DND-41 (cell line): ENCODE results near the gene ARPIN.

Experiments used
- EZH2 ChIP-seq: IDR thresholded peaks from 3 replicates; pipeline ENCODE4 v1.6.1; 2012; ENCODE audit warnings: borderline replicate concordance, low read depth, mild to moderate bottlenecking, moderate library complexity, low read length, inconsistent platforms; ENCODE audit not compliant: severe bottlenecking
- TF ChIP-seq, protein P1 (sequence below): IDR thresholded peaks from 2 replicates; pipeline ENCODE4 v1.5.1; 2012; ENCODE audit warnings: borderline replicate concordance, low read length, moderate library complexity, mild to moderate bottlenecking; ENCODE audit not compliant: poor library complexity, severe bottlenecking; ENCODE audit errors: extremely low read depth

DNA sequence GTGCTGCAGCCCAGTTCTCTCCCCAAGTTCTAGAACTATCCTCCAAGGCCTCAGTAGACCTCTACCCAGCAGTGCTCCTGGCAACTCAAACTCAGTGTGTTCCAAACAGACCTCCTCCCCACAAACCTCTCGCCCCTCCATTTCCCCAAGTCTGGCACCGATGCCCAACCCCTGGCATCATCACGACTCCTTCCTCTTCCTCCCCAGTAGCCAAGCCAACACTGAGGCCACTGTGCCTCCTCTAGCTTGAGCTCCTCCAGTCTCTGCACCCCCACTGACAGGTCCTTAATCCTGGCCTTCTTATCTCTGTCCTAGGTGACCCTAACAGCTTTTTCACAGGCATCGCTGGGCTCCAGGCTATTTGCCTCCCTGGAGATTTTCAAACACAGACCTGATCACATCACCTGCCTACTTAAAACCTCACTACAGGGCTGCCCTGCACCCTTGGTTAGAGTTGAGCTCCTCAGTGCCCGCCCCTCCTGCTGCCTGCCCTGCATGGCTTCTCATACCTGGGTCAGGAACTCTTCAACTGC, 6.8 kb downstream of the ARPIN start:
- TF ChIP-seq, protein P1, sequence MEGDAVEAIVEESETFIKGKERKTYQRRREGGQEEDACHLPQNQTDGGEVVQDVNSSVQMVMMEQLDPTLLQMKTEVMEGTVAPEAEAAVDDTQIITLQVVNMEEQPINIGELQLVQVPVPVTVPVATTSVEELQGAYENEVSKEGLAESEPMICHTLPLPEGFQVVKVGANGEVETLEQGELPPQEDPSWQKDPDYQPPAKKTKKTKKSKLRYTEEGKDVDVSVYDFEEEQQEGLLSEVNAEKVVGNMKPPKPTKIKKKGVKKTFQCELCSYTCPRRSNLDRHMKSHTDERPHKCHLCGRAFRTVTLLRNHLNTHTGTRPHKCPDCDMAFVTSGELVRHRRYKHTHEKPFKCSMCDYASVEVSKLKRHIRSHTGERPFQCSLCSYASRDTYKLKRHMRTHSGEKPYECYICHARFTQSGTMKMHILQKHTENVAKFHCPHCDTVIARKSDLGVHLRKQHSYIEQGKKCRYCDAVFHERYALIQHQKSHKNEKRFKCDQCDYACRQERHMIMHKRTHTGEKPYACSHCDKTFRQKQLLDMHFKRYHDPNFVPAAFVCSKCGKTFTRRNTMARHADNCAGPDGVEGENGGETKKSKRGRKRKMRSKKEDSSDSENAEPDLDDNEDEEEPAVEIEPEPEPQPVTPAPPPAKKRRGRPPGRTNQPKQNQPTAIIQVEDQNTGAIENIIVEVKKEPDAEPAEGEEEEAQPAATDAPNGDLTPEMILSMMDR, result no peak
- no peak for TF ChIP-seq EZH2
